ENCODE measurements around the gene ETV4. TPM values are rescaled to one million over a fixed set of nuclear protein-coding genes. Genes with fewer than 3 reads are reported as not detected.
A peak's percentile ranks its signal among the peaks of the same experiment; 100 is the strongest.

Gene ETV4
- total RNA-seq, 1 experiment from 2014 or later = 186 TPM

DNA sequence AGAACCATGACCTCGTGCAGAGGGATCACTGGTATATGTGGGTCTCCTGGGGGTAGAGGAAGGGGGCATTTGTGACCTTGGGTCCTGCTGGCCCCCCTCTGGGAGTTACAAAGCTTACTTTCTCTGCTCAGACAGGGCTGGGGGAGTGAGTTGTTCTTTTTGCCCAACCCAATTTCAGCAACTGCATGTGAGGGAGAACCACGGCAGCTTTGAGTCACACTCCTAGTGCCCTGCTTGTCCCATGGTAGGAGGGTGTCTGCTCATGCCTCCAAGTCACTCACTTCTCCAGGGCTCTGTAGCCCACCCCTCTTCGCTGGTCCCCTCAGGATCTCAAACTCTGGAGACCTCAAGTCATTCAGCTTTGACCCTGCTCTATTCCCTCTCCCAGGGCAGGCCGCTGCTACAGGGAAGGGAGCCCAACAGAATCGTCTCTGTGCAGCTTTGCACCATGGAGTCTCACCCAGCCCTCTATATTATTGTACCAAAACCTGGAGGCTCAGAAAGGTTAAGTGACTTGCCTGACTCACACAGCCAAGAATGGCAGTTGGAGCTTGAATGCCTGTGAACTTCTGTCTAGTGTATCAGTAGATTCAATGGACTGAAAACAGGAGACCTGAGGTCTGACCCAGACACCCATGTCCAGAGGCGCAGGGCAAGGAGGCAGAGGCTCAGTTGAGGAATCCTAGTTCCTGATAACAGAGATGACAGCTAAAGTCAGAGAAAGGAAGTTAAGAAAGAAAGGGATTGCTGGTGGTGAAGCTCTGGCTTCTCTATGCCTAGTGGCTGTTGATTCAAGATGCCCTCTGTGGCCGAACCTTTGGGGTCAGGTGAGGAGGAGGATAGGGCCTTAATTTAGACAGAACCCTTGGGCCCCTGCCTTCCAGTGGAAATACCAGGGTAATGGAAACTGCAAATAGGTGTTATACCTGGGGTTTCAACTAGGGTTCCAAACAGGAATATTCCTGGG, 14.6 kb upstream of the ETV4 start:
- Histone ChIP-seq H3K4me3 (ENCODE audit: insufficient read depth, low read depth, low read length) (no peak overlapping the region), H3K36me3 (replicated peaks; ENCODE audit: control insufficient read depth, insufficient read depth, low read length) (no peaks in the 10 kb centered on the region), H3K27me3 (ENCODE audit: control insufficient read depth, insufficient read depth, low read length) (peaks cover 1% of the 10 kb centered on the region; the same call in 1 of the 2 replicates)
- no peak for DNase-seq

DNA sequence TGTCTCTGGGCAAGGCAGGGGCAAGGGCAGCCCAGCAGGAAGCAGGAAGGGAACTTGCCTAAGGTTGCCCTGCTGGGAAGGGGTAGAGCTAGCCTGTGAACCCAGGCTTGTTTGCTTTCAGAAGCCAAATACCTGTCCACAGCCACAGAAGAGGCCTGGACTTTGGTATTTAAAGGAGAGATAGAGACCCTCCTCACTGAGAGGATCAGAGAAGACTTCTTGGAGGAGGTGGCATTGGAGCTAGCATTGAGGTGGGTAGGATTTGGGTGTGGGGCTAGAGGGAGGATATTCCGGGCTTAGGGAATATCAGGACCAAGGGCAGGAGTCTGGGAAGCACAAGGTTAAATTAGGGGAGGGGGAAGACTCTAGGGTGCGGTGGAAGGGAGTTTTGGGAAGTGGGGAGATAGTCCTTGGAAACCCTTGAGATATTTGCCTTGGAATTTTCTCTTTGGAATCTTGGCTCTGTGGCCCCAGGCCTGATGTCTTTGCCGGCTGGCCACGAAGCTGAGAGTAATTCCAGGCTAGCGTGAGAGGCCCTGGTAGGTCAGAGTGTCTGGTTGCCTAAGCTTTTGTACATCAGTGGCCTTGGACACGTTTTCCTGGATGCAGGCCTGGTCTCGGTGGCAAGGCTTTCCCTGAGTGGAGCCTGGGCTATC, 13.1 kb upstream of the ETV4 start:
- no peak for DNase-seq
- H3K36me3 ChIP-seq (replicated peaks; ENCODE audit: control insufficient read depth, insufficient read depth, low read length) = no peaks in the 10 kb centered on the region
- peaks cover 1% of the 10 kb centered on the region; the same call in 1 of the 2 replicates for H3K27me3 ChIP-seq (ENCODE audit: control insufficient read depth, insufficient read depth, low read length)
- no peak overlapping the region for H3K4me3 ChIP-seq (ENCODE audit: insufficient read depth, low read depth, low read length)

DNA sequence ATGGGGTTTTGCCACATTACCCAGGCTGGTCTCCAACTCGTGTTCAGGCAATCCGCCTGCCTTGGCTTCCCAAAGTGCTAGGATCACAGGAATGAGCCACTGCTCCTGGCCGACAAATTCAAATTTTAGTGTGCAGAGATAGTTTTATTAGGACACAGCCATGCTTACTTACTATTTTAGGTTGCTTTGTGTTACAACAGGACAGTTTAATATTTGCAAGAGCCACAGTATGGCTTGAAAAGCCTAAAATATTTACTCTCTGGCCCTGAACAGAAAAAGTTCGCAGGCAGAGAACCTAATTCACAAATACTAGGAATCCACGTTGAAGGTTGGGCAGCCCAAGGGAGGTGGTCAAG, 12.6 kb upstream of the ETV4 start:
- no peaks in the 10 kb centered on the region for H3K36me3 ChIP-seq (replicated peaks; ENCODE audit: control insufficient read depth, insufficient read depth, low read length)
- H3K27me3 ChIP-seq (ENCODE audit: control insufficient read depth, insufficient read depth, low read length) = peaks cover 1% of the 10 kb centered on the region; the same call in 1 of the 2 replicates
- DNase-seq = no peak
- H3K4me3 ChIP-seq (ENCODE audit: insufficient read depth, low read depth, low read length) = no peak overlapping the region

DNA sequence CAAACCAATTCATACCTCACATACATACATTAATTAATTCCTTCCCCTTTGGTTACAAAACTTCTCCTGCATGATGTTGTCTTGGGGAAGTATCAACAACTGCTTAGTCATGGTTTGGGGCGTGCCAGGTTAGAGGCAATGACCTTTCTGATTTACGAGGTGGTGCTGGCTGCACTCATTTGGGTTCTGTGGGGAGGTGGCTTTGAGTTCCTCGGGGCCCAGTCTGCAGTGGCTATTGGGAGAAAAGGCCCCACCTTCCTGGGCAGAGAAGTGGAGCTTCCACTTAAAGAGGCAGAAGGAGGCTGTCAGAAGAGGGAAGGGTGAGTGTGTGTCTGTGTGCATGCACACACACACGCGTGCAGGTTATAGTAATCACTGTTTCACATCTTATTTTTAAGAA, 10.2 kb upstream of the ETV4 start:
- no peak overlapping the region for H3K4me3 ChIP-seq (ENCODE audit: insufficient read depth, low read depth, low read length)
- H3K27me3 ChIP-seq (ENCODE audit: control insufficient read depth, insufficient read depth, low read length) = no peaks in the 10 kb centered on the region
- no peak for DNase-seq

DNA sequence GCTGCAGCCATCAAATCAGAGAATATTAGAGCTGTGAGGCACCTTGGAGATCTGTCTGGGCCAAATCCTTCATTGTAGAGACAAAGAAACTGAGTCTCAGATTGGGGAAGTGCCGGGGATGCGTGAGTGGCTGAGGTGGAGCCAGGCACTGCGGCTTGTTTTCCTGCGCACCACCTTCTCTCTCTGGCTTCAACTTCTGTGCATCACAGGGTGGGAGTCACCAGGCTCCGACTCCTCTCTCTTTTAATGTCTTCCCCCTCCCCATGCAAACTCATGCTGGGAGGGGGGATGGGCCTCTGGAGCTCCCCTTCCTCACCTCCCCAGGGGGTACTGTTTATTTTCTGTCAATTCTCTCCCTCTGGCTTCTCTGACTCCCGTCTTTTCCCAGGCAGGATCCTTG, 8.7 kb upstream of the ETV4 start:
- H3K27me3 ChIP-seq (ENCODE audit: control insufficient read depth, insufficient read depth, low read length) = no peaks in the 10 kb centered on the region
- H3K4me3 ChIP-seq (ENCODE audit: insufficient read depth, low read depth, low read length) = no peak overlapping the region
- peak; percentile 52 for DNase-seq
- H3K36me3 ChIP-seq (replicated peaks; ENCODE audit: control insufficient read depth, insufficient read depth, low read length) = no peaks in the 10 kb centered on the region

More for the DNA sequence above, 10.2 kb upstream of the ETV4 start:
- H3K36me3 ChIP-seq (replicated peaks; ENCODE audit: control insufficient read depth, insufficient read depth, low read length) = no peaks in the 10 kb centered on the region

DNA sequence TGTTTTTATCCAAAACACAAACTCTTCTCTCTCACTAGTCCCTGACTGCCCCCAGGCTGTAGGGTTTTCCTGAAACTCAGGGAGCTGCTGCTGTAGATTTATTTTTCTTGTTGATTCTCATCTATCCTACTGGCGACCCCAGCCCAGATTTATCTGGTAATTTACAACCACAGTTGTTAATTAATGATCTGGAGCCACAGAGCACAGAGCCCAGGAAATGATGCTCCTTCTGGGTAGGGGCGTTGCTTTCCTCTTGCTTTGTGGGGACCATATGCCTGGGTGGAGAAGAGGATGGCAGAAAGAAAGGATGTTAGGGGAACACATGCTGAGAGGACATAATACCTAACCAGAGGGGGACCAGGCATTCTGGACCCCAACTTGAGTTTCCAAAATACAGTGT, 7.4 kb upstream of the ETV4 start:
- DNase-seq = peak; percentile 74

DNA sequence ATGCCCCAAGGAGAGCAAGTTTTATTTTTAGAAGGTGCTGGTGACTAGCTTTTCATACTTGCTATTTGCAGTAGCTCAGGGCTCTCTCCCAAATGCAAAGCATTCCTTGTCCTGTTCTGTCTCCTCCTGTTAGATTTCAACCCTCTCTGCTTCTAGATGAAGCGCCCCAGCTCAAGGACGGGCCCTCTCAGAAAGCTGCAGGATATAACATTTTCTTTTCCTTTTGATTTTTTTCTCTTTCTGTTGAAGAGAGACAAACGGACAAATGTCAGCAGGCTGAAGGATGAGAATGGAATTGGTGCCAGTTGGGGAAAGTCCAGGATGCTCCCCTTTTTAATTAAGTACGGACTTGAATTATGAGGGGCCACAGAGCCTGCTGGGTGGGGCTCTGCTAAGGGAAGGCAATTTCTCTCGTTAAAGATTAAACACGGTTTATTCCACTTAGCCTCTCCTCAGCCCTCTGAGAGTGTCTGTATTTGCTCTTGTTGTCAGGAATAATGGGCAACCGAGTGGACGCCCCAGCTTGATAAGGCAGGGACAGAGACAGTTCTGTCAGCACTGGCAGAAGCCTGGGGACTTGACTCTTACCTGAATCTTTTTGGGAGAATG, 6.2 kb upstream of the ETV4 start:
- Histone ChIP-seq H3K36me3 (replicated peaks; ENCODE audit: control insufficient read depth, insufficient read depth, low read length) (no peaks in the 10 kb centered on the region), H3K4me3 (ENCODE audit: insufficient read depth, low read depth, low read length) (no peak overlapping the region), H3K27me3 (ENCODE audit: control insufficient read depth, insufficient read depth, low read length) (peaks cover 2% of the 10 kb centered on the region; the same call in 1 of the 2 replicates)
- no peak for DNase-seq

More for the DNA sequence above, 7.4 kb upstream of the ETV4 start:
- H3K27me3 ChIP-seq (ENCODE audit: control insufficient read depth, insufficient read depth, low read length) = no peaks in the 10 kb centered on the region
- no peaks in the 10 kb centered on the region for H3K36me3 ChIP-seq (replicated peaks; ENCODE audit: control insufficient read depth, insufficient read depth, low read length)
- no peak overlapping the region for H3K4me3 ChIP-seq (ENCODE audit: insufficient read depth, low read depth, low read length)

DNA sequence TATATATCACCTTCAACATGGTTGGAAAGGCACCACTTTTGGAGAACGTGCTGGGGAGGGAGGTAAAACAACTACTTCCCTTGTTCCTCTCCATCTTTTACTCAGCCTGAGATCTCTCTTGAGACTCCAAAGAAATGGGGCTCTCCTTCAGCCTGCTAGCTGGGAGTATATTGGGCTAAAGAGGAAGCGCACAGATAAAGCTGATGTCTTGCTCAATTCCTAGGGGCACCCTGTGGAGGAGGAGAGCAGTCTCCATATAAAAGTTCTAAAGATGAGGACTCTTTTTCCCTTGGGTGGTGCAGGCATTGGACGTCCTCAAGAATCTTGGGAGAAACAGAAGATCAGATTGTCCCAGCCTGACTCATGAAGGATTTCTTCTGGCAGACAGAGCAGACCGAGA, 4.6 kb upstream of the ETV4 start:
- Histone ChIP-seq H3K36me3 (replicated peaks; ENCODE audit: control insufficient read depth, insufficient read depth, low read length) (no peaks in the 10 kb centered on the region), H3K27me3 (ENCODE audit: control insufficient read depth, insufficient read depth, low read length) (peaks cover 2% of the 10 kb centered on the region; the same call in 1 of the 2 replicates), H3K4me3 (ENCODE audit: insufficient read depth, low read depth, low read length) (no peak overlapping the region)
- no peak for DNase-seq

DNA sequence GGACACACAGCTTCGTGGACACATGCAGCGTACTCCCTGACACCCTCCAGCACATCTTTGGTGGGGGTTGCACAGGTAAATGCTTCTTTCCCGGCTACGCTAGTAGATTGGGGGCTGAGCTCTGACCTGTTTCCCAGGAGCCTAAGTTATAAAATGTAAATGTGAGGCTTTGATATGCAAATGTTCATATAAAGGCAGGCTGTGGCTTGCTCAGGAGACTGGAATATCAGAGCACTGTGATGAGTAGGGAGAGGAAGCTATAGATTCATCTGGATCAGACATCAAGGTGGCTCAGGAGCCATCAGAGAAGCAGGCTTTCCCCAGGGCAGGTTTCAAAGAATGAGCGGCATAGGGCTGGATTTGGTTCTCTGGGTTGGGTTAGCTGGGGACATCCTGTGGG, 3.4 kb upstream of the ETV4 start:
- no peaks in the 10 kb centered on the region for H3K36me3 ChIP-seq (replicated peaks; ENCODE audit: control insufficient read depth, insufficient read depth, low read length)
- no peak for DNase-seq
- no peak overlapping the region for H3K4me3 ChIP-seq (ENCODE audit: insufficient read depth, low read depth, low read length)
- peaks cover 2% of the 10 kb centered on the region; the same call in 1 of the 2 replicates for H3K27me3 ChIP-seq (ENCODE audit: control insufficient read depth, insufficient read depth, low read length)

DNA sequence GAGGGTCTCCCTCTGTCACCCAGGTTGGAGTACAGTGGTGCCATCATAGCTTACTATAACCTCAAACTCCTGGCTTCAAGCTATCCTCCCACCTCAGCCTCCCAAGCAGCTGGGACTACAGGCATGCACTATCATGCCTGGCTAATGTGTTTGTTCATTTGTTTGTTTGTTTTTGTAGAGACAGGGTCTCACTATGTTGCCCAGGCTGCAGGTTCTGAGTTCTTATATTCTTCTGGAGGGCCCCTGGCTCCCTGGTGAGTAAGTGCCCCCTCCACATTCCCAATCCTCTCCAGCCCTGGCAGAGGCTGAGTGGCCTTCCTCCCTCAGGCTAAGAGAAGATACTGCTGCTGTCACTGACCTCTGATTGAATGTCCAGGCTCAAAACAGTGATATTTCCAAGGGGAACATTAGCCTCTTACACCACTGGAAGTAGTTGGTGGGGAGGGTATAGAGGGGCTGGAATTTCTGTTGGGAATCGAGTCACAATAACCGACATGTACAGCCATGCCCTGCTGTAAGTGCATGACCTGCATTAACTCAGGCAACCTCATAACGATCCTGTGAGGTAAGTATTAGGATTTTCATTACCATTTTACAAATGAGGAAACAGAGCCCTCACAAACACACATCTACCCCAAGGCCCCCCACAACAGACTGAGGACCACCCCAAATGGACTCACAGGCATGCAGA, 2.7 kb upstream of the ETV4 start:
- Histone ChIP-seq H3K27me3 (ENCODE audit: control insufficient read depth, insufficient read depth, low read length) (peaks cover 2% of the 10 kb centered on the region; the same call in 1 of the 2 replicates), H3K4me3 (ENCODE audit: insufficient read depth, low read depth, low read length) (no peak overlapping the region), H3K36me3 (replicated peaks; ENCODE audit: control insufficient read depth, insufficient read depth, low read length) (no peaks in the 10 kb centered on the region)
- no peak for DNase-seq

DNA sequence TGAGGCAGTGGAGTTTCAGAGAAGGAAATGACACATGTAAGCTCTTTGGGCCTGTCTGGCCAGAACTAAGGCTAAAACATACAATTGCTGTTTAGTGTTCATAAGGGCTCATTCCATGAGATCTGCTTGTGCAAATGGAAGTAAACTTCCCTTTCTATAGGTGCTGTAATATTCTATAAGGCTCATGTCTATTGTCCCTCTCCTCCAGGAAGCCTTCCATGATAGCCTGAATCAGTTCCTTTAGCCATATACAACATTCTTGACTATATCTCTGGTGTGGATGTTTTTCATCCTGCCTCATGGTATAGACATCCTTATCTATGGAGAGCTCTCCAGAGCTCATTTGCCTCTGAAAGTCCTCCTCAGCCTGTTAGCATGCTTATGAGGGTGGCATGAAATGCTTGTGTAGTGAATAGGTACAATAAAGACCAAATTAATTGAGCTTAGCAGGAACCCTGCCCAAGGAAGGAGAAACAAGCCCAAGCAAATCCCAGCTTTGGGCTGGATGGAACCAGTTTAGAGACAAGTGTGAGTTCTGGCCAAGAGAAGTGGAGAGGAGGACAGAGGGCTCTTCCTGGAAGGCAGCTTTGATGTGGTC, 1.6 kb upstream of the ETV4 start:
- H3K36me3 ChIP-seq (replicated peaks; ENCODE audit: control insufficient read depth, insufficient read depth, low read length) = no peaks in the 10 kb centered on the region
- peaks cover 2% of the 10 kb centered on the region; the same call in 1 of the 2 replicates for H3K27me3 ChIP-seq (ENCODE audit: control insufficient read depth, insufficient read depth, low read length)
- DNase-seq = no peak
- no peak overlapping the region for H3K4me3 ChIP-seq (ENCODE audit: insufficient read depth, low read depth, low read length)

DNA sequence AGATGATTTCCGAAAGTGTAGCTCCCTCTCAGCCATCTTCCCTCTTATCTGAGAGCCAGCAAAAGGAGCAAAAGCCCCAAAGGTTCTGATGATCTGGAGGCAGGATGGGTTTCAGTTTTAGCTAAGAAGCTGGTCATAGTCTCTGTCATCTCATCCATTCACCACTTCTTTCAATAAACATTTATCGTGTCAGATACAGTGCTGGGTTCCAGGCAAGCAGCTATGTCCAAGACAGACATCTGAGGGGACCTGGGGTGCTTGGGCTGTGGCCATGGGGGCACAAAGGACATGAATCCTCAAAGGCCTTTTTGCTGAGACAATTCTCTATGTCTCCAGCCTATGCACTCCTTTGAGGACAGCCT, 1.0 kb upstream of the ETV4 start:
- H3K27me3 ChIP-seq (ENCODE audit: control insufficient read depth, insufficient read depth, low read length) = peaks cover 2% of the 10 kb centered on the region; the same call in 1 of the 2 replicates
- DNase-seq = no peak
- H3K36me3 ChIP-seq (replicated peaks; ENCODE audit: control insufficient read depth, insufficient read depth, low read length) = no peaks in the 10 kb centered on the region
- H3K4me3 ChIP-seq (ENCODE audit: insufficient read depth, low read depth, low read length) = no peak overlapping the region

DNA sequence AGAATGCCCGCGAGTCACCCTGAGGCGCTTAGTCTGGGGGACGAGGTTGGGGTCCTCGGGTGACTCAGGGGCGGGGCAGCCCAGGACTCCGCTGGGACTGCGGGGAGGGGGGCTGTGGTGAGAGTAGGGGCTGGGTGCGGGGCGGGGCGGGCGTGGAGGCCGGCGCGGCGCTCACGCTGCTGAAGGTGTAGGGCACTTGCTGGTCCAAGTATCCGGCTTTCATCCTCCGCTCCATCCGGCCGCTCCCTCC, 832 bp downstream of the ETV4 start:
- Histone ChIP-seq H3K4me3 (ENCODE audit: insufficient read depth, low read depth, low read length) (peak overlapping the region; percentile 51), H3K36me3 (replicated peaks; ENCODE audit: control insufficient read depth, insufficient read depth, low read length) (no peaks in the 10 kb centered on the region), H3K27me3 (ENCODE audit: control insufficient read depth, insufficient read depth, low read length) (peaks cover 2% of the 10 kb centered on the region; the same call in 1 of the 2 replicates)
- no peak for DNase-seq

All from H7 (cell line).